ENCODE data around the gene TNFAIP1. TPM values are rescaled to one million over a fixed set of nuclear protein-coding genes. Genes with fewer than 3 reads are reported as not detected.

The TNFAIP1 gene
- total RNA-seq, 1 experiment from 2014 or later: 21.8 TPM

DNA sequence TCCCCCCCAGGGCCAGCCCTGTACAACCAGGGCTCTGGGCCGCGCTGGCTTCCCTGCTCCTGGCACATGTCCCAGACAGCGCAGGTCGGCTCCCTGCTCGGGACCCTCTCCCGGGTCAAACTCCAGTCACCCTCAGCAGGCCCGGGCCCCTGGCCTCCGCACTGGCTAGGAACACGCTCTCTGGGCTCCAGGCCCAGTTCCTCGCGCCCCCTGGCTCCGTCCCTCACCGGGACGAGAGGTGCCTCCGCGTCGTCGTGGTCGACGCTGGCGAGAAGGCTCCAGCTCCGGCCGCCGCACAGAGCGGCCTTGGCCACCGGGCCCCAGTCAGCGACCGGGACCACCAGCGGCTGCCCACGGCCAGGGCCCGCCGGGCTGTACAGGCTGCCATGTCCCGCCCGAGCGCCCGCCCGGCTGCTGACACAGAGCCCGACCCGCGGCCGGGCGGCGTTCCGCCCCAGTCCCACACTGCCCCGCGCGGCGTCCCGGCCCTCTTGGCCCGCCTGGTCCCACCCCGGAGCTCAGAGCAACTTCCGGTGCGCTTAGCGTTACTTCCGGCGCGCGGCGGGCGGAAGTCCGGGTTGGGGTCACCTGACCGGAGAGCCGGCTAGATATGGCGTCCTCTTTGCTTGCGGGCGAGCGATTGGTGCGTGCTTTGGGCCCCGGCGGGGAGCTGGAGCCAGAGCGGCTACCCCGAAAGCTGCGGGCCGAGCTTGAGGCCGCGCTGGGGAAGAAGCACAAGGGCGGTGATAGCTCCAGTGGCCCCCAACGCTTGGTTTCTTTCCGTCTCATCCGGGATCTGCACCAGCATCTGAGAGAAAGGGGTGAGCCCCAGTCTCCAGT, 21.7 kb downstream of the TNFAIP1 start, which contains the start of gene POLDIP2:
TSS of gene POLDIP2 (minus strand) at position 467 of the 840 bp plus-strand sequence. CDS start at position 388, 79 bp downstream.
- Mint-ChIP-seq H3K27me3 (ENCODE audit: low read depth) (no peaks in the 10 kb centered on the region), H3K9me3 (no peaks in the 10 kb centered on the region; a peak in 1 of 5 replicates), H3K36me3 (ENCODE audit: insufficient read depth in 1 of 3, low read depth in 3 of 3) (peaks cover 32 to 58% (median 52%) of the 10 kb centered on the region in 3 experiments; a peak in 6 of 7 replicates), H3K4me1 (peaks cover 14 to 15% of the 10 kb centered on the region in 2 experiments), H3K4me3 (peak within 1 kb of the TSS; percentile 90), H3K27ac (peak within 1 kb of the TSS; percentile 92 to 99 (median 96))
- Histone ChIP-seq H3K18ac (ENCODE audit: insufficient read length, low read depth, low read length) (peak within 1 kb of the TSS; percentile 67), H3K9me3 (ENCODE audit: control insufficient read depth, low read depth, low read length) (no peaks in the 10 kb centered on the region), H3K23me2 (ENCODE audit: insufficient read length, low read depth, low read length, poor library complexity, severe bottlenecking) (peaks cover 6% of the 10 kb centered on the region), H3T11ph (ENCODE audit: low read length) (no peak within 1 kb of the TSS), H2BK20ac (ENCODE audit: low read depth, low read length, poor library complexity, severe bottlenecking) (no peak within 1 kb of the TSS), H2BK15ac (ENCODE audit: low read depth, low read length) (no peak within 1 kb of the TSS), H3K9ac (ENCODE audit: extremely low read depth, insufficient read length, low read length) (peak within 1 kb of the TSS; percentile 81), H3K79me1 (ENCODE audit: insufficient read depth, low read depth, low read length, poor library complexity, severe bottlenecking) (peaks cover 5% of the 10 kb centered on the region), H3K27me3 (ENCODE audit: insufficient read depth, low read length) (no peaks in the 10 kb centered on the region), H4K5ac (ENCODE audit: insufficient read length, low read depth, low read length) (no peak within 1 kb of the TSS), H3K14ac (ENCODE audit: insufficient read depth, low read length) (peak within 1 kb of the TSS; percentile 62), H3K4me2 (ENCODE audit: insufficient read depth, insufficient read length, low read length) (peak within 1 kb of the TSS; percentile 91), H3K56ac (ENCODE audit: insufficient read length, low read depth, low read length) (no peak within 1 kb of the TSS), H3K27ac (ENCODE audit: insufficient read length, low read depth, low read length) (no peak within 1 kb of the TSS), H3K79me2 (ENCODE audit: insufficient read depth, low read length) (no peaks in the 10 kb centered on the region), H4K91ac (ENCODE audit: insufficient read length, low read depth, low read length) (no peak within 1 kb of the TSS), H2BK120ac (ENCODE audit: low read depth, low read length, poor library complexity, severe bottlenecking) (no peak within 1 kb of the TSS), H2BK12ac (ENCODE audit: insufficient read length, low read depth, low read length) (no peak within 1 kb of the TSS), H3K4me1 (ENCODE audit: insufficient read depth, low read length) (no peaks in the 10 kb centered on the region), H4K8ac (replicated peaks; ENCODE audit: insufficient read length, low read depth, low read length) (no peak within 1 kb of the TSS), H2BK5ac (ENCODE audit: insufficient read length, low read length) (no peak within 1 kb of the TSS), H2AFZ (ENCODE audit: low read length) (no peak within 1 kb of the TSS), H3K4ac (ENCODE audit: low read depth, low read length) (no peak within 1 kb of the TSS), H4K20me1 (ENCODE audit: control insufficient read depth, insufficient read depth, insufficient read length) (no peaks in the 10 kb centered on the region), H3K23ac (ENCODE audit: insufficient read length, low read depth, low read length) (no peak within 1 kb of the TSS), H2AK5ac (ENCODE audit: insufficient read length, low read length) (no peak within 1 kb of the TSS)
- no CpG with 5 or more reads among the region's 80 CpGs for WGBS (ENCODE audit: extremely low coverage, insufficient read length, low lambda C conversion rate)
- DNase-seq: peak; percentile 98
- TF ChIP-seq, protein P1, sequence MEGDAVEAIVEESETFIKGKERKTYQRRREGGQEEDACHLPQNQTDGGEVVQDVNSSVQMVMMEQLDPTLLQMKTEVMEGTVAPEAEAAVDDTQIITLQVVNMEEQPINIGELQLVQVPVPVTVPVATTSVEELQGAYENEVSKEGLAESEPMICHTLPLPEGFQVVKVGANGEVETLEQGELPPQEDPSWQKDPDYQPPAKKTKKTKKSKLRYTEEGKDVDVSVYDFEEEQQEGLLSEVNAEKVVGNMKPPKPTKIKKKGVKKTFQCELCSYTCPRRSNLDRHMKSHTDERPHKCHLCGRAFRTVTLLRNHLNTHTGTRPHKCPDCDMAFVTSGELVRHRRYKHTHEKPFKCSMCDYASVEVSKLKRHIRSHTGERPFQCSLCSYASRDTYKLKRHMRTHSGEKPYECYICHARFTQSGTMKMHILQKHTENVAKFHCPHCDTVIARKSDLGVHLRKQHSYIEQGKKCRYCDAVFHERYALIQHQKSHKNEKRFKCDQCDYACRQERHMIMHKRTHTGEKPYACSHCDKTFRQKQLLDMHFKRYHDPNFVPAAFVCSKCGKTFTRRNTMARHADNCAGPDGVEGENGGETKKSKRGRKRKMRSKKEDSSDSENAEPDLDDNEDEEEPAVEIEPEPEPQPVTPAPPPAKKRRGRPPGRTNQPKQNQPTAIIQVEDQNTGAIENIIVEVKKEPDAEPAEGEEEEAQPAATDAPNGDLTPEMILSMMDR (conservative IDR thresholded peaks at IDR 0.05): 0 out of 3 replicates have a peak, but pooled peaks have one; percentile 10
